Caco-2 (cell line): ENCODE data around the gene IDH2. TPM values are rescaled to one million over a fixed set of nuclear protein-coding genes. Genes with fewer than 3 reads are reported as not detected.

Experiments
- BruUV-seq: library from RNA; stranded (reverse); fragments of 400-500 nt; replicated peaks from 2 replicates; lab custom pipeline; 2021; lab: Mats Ljungman, UMichigan
- CTCF ChIA-PET: fragments of 300-600 bp; sonication (Branson Sonifier 250); formaldehyde crosslinking; loops from one replicate; lab custom pipeline; 2022; ENCODE audit warnings: antibody characterized with exemption; lab: Charles Lee
- POLR2A ChIA-PET: fragments of 300-600 bp; sonication (Branson Sonifier 250); formaldehyde crosslinking; loops from one replicate; lab custom pipeline; 2022; ENCODE audit warnings: antibody characterized with exemption; lab: Charles Lee
- DNase-seq, 2 experiments: peaks; one replicate each; pipeline versions ENCODE4 v3.0.0 to v3.0.0-alpha.2; 2020 to 2022
- H3K27me3 ChIP-seq: replicated peaks from 2 replicates; pipeline ENCODE4 v1.6.0; 2011; ENCODE audit warnings: low read length; ENCODE audit not compliant: control insufficient read depth, insufficient read depth
- H3K36me3 ChIP-seq: 2 replicates; pipeline ENCODE4 v1.5.1; 2011; ENCODE audit warnings: low read length; ENCODE audit not compliant: control insufficient read depth, insufficient read depth
- H3K4me1 ChIP-seq: fragments of 250-450 bp; sonication (Bioruptor Pico); 2 replicates; pipeline ENCODE4 v1.5.1; 2020; ENCODE audit warnings: mild to moderate bottlenecking
- H3K4me3 ChIP-seq: 2 replicates; pipeline ENCODE4 v1.5.1; 2011; ENCODE audit warnings: low read depth, mild to moderate bottlenecking, control low read depth, low read length
- H3K9me3 ChIP-seq: fragments of 250-450 bp; sonication (Bioruptor Pico); 2 replicates; pipeline ENCODE4 v1.5.1; 2020; ENCODE audit warnings: mild to moderate bottlenecking, moderate library complexity
- H3K27ac Mint-ChIP-seq: one replicate; pipeline ENCODE4 v1.8.0; 2022; ENCODE audit warnings: mixed read lengths; ENCODE audit not compliant: unreplicated experiment
- H3K27me3 Mint-ChIP-seq: one replicate; pipeline ENCODE4 v1.8.0; 2022; ENCODE audit warnings: mixed read lengths; ENCODE audit not compliant: insufficient read depth, unreplicated experiment
- H3K36me3 Mint-ChIP-seq: one replicate; pipeline ENCODE4 v1.8.0; 2022; ENCODE audit warnings: mild to moderate bottlenecking, mixed read lengths; ENCODE audit not compliant: insufficient read depth, unreplicated experiment
- H3K4me1 Mint-ChIP-seq: one replicate; pipeline ENCODE4 v1.8.0; 2022; ENCODE audit warnings: low read depth, mixed read lengths; ENCODE audit not compliant: unreplicated experiment
- H3K4me3 Mint-ChIP-seq: one replicate; pipeline ENCODE4 v1.8.0; 2022; ENCODE audit warnings: mild to moderate bottlenecking, moderate library complexity, mixed read lengths; ENCODE audit not compliant: unreplicated experiment
- H3K9me3 Mint-ChIP-seq: one replicate; pipeline ENCODE4 v1.8.0; 2022; ENCODE audit warnings: mixed read lengths; ENCODE audit not compliant: unreplicated experiment
- CTCF ChIP-seq, 2 experiments: fragments of 200-600 bp in 1 of 2; IDR thresholded peaks; 1 replicate in 1 of 2; 2 replicates in 1 of 2; pipeline versions ENCODE4 v1.5.1 to v1.8.0; 2011 to 2022; ENCODE audit warnings: antibody characterized with exemption in 1 of 2, control low read depth in 1 of 2, inconsistent platforms in 1 of 2, low read depth in 1 of 2, low read length in 1 of 2, mild to moderate bottlenecking in 1 of 2, moderate library complexity in 1 of 2; ENCODE audit not compliant: insufficient read depth in 1 of 2, severe bottlenecking in 1 of 2, unreplicated experiment in 1 of 2
- intact Hi-C: fragments of 100-400 bp; cut with micrococcal nuclease; formaldehyde crosslinking; loops from one replicate; pipeline ENCODE4 v1.10.0; 2022; ENCODE audit not compliant: unreplicated experiment
- total RNA-seq: library from RNA; stranded (reverse); gene quantifications from 2 replicates; pipeline ENCODE4 v1.2.3, GENCODE V29; 2022

The IDH2 gene
- total RNA-seq, 1 experiment from 2014 or later: 28.7 TPM

DNA sequence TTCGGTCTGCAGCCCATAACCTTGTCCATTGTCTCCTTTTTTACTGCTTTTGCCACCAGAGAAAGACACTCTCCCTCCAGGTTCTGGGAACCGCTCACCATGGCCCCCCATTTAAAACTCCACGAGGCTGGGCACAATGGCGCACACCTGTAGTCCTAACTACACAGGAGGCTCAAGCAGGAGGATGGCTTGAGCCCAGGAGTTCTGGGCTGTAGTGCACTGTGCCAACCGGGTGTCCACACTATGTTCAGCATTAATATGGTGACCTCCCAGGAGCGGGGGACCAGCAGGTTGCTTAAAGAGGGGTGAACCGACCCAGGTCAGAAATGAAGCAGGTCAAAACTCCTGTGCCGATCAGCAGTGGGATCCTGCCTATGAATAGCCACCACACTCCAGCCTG, 28.0 kb upstream of the IDH2 start:
- no peak overlapping the region for H3K27ac Mint-ChIP-seq
- no peak for DNase-seq
- CTCF ChIA-PET: no interaction called here

DNA sequence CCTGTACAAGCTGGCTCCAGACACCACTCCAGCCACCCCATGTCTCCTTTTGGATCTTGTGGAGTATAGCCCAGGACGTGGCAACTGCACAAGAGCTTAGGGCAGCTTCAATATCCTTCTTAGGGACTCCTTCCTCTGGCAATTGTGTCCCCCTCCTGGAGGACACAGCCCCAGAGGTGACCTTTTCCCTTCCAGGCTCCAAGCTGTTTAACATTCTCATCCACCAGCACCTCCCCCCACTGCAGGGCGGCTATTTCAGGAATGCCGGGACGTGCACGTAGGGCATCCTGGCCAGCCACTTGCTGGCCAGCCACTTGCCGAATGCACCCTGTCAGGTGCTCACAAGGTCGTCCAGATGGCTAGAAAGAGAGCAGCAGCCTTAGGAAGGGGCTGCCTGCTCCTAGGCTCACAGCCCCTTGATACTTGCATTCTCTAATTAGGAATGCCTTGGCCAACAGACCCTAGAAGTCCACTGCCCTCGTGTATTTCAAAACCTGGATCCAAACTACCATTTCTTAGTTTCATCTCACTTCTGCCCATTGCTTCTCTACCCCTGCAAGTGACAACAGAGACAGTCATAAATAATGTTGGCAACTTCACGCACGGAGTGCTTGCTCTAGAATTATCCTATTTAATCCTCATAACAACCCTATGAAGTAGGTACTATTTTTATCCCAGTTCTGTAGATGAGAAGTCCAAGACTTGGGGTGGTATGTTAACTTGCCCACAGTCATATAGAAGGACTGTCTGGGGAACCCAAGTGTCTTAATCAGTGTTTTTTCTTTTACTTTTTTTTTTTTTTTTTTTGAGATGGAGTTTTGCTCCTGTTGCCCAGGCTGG, 24.5 kb upstream of the IDH2 start:
- Histone ChIP-seq H3K4me1 (no peaks in the 10 kb centered on the region), H3K36me3 (no peaks in the 10 kb centered on the region), H3K9me3 (no peaks in the 10 kb centered on the region), H3K4me3 (no peak overlapping the region), H3K27me3 (no peaks in the 10 kb centered on the region)
- no peak for TF ChIP-seq CTCF (IDR thresholded peaks at IDR 0.05; ENCODE audit: insufficient read depth in 1 of 2, low read depth in 1 of 2, low read length in 1 of 2, severe bottlenecking in 1 of 2, unreplicated experiment in 1 of 2)
- H3K27me3 Mint-ChIP-seq: peaks cover 2% of the 10 kb centered on the region
- H3K4me3 Mint-ChIP-seq: no peak overlapping the region
- H3K27ac Mint-ChIP-seq: no peak overlapping the region
- no peak for DNase-seq
- POLR2A ChIA-PET: no interaction called here
- H3K9me3 Mint-ChIP-seq: no peaks in the 10 kb centered on the region
- CTCF ChIA-PET: interaction anchor here (0.6 kb wide), 1 partner anchor 9 kb away, joined by 4 read pairs; no protein-coding TSS in a partner anchor
- no peaks in the 10 kb centered on the region for H3K4me1 Mint-ChIP-seq
- intact Hi-C loops: no loop called here
- no TSS peak for BruUV-seq
- no peaks in the 10 kb centered on the region for H3K36me3 Mint-ChIP-seq

More for the DNA sequence above, 28.0 kb upstream of the IDH2 start:
- H3K4me1 Mint-ChIP-seq: no peaks in the 10 kb centered on the region
- Histone ChIP-seq H3K4me3 (no peak overlapping the region), H3K36me3 (no peaks in the 10 kb centered on the region), H3K27me3 (no peaks in the 10 kb centered on the region), H3K4me1 (no peaks in the 10 kb centered on the region), H3K9me3 (no peaks in the 10 kb centered on the region)
- POLR2A ChIA-PET: no interaction called here
- H3K36me3 Mint-ChIP-seq: no peaks in the 10 kb centered on the region
- BruUV-seq: no TSS peak
- peaks cover 13% of the 10 kb centered on the region for H3K27me3 Mint-ChIP-seq
- H3K4me3 Mint-ChIP-seq: no peak overlapping the region
- H3K9me3 Mint-ChIP-seq: no peaks in the 10 kb centered on the region
- intact Hi-C loops: no loop called here
- TF ChIP-seq CTCF (IDR thresholded peaks at IDR 0.05; ENCODE audit: insufficient read depth in 1 of 2, low read depth in 1 of 2, low read length in 1 of 2, severe bottlenecking in 1 of 2, unreplicated experiment in 1 of 2): no peak

DNA sequence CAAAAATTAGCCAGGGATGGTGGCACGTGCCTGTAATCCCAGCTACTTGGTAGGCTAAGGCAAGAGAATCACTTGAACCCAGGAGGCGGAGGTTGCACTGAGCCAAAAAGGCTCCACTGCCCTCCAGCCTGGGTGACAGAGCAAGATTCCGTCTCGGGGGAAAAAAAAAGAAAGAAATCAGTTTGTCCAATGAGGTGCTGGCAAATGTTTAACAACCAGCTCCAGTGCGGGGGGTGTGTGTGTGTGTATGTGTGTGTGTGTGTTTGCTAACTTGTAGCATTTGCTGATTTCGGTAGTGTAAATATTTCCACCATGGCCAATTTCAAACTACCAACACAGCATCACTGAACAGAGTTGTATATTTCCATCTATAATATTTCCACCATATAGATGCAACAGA, 23.8 kb upstream of the IDH2 start:
- CTCF ChIA-PET: interaction anchor here (0.6 kb wide), 1 partner anchor 9 kb away, joined by 4 read pairs; no protein-coding TSS in a partner anchor
- no peak for TF ChIP-seq CTCF (IDR thresholded peaks at IDR 0.05; ENCODE audit: insufficient read depth in 1 of 2, low read depth in 1 of 2, low read length in 1 of 2, severe bottlenecking in 1 of 2, unreplicated experiment in 1 of 2)
- POLR2A ChIA-PET: no interaction called here
- Histone ChIP-seq H3K36me3 (no peaks in the 10 kb centered on the region), H3K4me3 (no peak overlapping the region), H3K4me1 (no peaks in the 10 kb centered on the region), H3K27me3 (no peaks in the 10 kb centered on the region), H3K9me3 (no peaks in the 10 kb centered on the region)
- H3K4me3 Mint-ChIP-seq: no peak overlapping the region
- BruUV-seq: no TSS peak
- H3K4me1 Mint-ChIP-seq: no peaks in the 10 kb centered on the region
- H3K36me3 Mint-ChIP-seq: no peaks in the 10 kb centered on the region
- peaks cover 2% of the 10 kb centered on the region for H3K27me3 Mint-ChIP-seq
- DNase-seq: no peak
- H3K27ac Mint-ChIP-seq: no peak overlapping the region
- H3K9me3 Mint-ChIP-seq: no peaks in the 10 kb centered on the region
- intact Hi-C loops: no loop called here
